ENCODE measurements around the gene FREM2. TPM values are rescaled to one million over a fixed set of nuclear protein-coding genes. Genes with fewer than 3 reads are reported as not detected.

The FREM2 gene
- total and polyA plus RNA-seq, 2 of the 4 experiments (the other 2 are of a cell fraction) = not detected

DNA sequence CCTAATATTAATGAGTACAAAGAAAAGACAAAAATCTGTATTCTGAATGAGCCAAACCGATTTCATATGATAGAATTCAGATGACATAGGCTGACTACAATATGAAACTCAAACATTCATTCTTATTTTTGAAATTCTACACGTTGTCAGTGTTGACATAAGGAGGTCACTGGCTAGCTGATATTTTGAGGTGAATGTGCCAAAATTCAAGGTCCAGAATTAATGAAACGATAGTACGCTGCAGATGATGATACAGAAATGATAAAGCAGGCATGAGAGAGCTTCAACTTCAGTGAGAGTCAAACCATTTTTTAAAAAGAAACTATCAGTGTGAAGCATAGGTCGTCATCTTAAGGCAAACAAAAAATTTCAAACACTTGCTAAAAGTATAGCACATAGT, 88.2 kb downstream of the FREM2 start:
- DNase-seq (no peak), ATAC-seq (ENCODE audit: low read depth) (no peak)
- Histone ChIP-seq H3K56ac (ENCODE audit: extremely low read depth, insufficient read depth, low read length) (no peak overlapping the region), H3K4me1 (ENCODE audit: control insufficient read depth, insufficient read depth, low read length) (no peaks in the 10 kb centered on the region), H3K14ac (replicated peaks; ENCODE audit: low read depth, low read length) (no peak overlapping the region), H4K91ac (ENCODE audit: insufficient read depth, low read depth, low read length) (no peak overlapping the region), H2BK20ac (ENCODE audit: low read depth, low read length) (no peak overlapping the region), H3K27ac (ENCODE audit: insufficient read depth, low read length) (no peak overlapping the region), H4K5ac (ENCODE audit: low read depth, low read length) (no peak overlapping the region), H3K36me3 (ENCODE audit: control insufficient read depth, insufficient read depth, low read length) (no peaks in the 10 kb centered on the region), H3K4me3 (ENCODE audit: insufficient read depth, low read depth, low read length) (no peak overlapping the region), H3K9me1 (ENCODE audit: insufficient read depth, low read length) (no peaks in the 10 kb centered on the region), H4K20me1 (ENCODE audit: insufficient read depth, low read length) (no peaks in the 10 kb centered on the region), H2BK15ac (ENCODE audit: low read depth, low read length) (no peak overlapping the region), H2AFZ (replicated peaks; ENCODE audit: low read length, poor library complexity) (no peak overlapping the region), H2AK9ac (replicated peaks; ENCODE audit: low read depth, low read length, poor library complexity) (no peak overlapping the region), H2BK5ac (ENCODE audit: low read depth, low read length, poor library complexity, severe bottlenecking) (no peak overlapping the region), H3K23ac (ENCODE audit: low read depth, low read length) (no peak overlapping the region), H3K79me1 (ENCODE audit: low read depth in 1 of 2, low read length in 2 of 2) (no peaks in the 10 kb centered on the region), H3K9ac (ENCODE audit: low read depth, low read length) (no peak overlapping the region), H2AK5ac (ENCODE audit: low read depth, low read length) (no peak overlapping the region), H4K8ac (ENCODE audit: low read depth in 2 of 2, low read length in 2 of 2) (no peak overlapping the region), H3K9me3 (ENCODE audit: control insufficient read depth, insufficient read depth, low read length) (no peaks in the 10 kb centered on the region), H3K4ac (ENCODE audit: low read depth, low read length) (no peak overlapping the region), H2BK120ac (ENCODE audit: low read depth, low read length) (no peak overlapping the region), H3K4me2 (ENCODE audit: low read depth, low read length) (no peak overlapping the region), H3K27me3 (ENCODE audit: control insufficient read depth, insufficient read depth, low read length) (no peaks in the 10 kb centered on the region), H3K18ac (ENCODE audit: low read depth, low read length) (no peak overlapping the region)
- TF ChIP-seq BHLHE40 (IDR thresholded peaks at IDR 0.05; ENCODE audit: low read depth, low read length) (no peak), POLR2A (IDR thresholded peaks at IDR 0.05; ENCODE audit: low read depth, low read length) (no peak), NFE2L2 (IDR thresholded peaks at IDR 0.05; ENCODE audit: low read depth, low read length) (no peak), SMC3 (IDR thresholded peaks at IDR 0.05; ENCODE audit: low read depth, low read length) (no peak), RAD21 (IDR thresholded peaks at IDR 0.05; ENCODE audit: low read length) (no peak), MAZ (IDR thresholded peaks at IDR 0.05; ENCODE audit: borderline replicate concordance, low read depth, low read length) (no peak), CHD1 (IDR thresholded peaks at IDR 0.05; ENCODE audit: low read depth, low read length) (no peak), CEBPB (IDR thresholded peaks at IDR 0.05; ENCODE audit: low read depth, low read length) (no peak), MXI1 (IDR thresholded peaks at IDR 0.05; ENCODE audit: borderline replicate concordance, low read depth, low read length) (no peak), MAFK (IDR thresholded peaks at IDR 0.05; ENCODE audit: low read depth, low read length) (no peak), FOS (IDR thresholded peaks at IDR 0.05; ENCODE audit: low read depth, low read length) (no peak), RFX5 (IDR thresholded peaks at IDR 0.05; ENCODE audit: low read depth, low read length) (no peak), RCOR1 (IDR thresholded peaks at IDR 0.05; ENCODE audit: insufficient replicate concordance, low read length) (no peak)
- TF ChIP-seq, protein P1, sequence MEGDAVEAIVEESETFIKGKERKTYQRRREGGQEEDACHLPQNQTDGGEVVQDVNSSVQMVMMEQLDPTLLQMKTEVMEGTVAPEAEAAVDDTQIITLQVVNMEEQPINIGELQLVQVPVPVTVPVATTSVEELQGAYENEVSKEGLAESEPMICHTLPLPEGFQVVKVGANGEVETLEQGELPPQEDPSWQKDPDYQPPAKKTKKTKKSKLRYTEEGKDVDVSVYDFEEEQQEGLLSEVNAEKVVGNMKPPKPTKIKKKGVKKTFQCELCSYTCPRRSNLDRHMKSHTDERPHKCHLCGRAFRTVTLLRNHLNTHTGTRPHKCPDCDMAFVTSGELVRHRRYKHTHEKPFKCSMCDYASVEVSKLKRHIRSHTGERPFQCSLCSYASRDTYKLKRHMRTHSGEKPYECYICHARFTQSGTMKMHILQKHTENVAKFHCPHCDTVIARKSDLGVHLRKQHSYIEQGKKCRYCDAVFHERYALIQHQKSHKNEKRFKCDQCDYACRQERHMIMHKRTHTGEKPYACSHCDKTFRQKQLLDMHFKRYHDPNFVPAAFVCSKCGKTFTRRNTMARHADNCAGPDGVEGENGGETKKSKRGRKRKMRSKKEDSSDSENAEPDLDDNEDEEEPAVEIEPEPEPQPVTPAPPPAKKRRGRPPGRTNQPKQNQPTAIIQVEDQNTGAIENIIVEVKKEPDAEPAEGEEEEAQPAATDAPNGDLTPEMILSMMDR (conservative IDR thresholded peaks at IDR 0.05; ENCODE audit: low read depth, low read length) = no peak
- TF ChIP-seq, protein P2, sequence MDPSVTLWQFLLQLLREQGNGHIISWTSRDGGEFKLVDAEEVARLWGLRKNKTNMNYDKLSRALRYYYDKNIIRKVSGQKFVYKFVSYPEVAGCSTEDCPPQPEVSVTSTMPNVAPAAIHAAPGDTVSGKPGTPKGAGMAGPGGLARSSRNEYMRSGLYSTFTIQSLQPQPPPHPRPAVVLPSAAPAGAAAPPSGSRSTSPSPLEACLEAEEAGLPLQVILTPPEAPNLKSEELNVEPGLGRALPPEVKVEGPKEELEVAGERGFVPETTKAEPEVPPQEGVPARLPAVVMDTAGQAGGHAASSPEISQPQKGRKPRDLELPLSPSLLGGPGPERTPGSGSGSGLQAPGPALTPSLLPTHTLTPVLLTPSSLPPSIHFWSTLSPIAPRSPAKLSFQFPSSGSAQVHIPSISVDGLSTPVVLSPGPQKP (IDR thresholded peaks at IDR 0.05; ENCODE audit: borderline replicate concordance, low read depth, low read length) = no peak
- TF ChIP-seq, protein P3, sequence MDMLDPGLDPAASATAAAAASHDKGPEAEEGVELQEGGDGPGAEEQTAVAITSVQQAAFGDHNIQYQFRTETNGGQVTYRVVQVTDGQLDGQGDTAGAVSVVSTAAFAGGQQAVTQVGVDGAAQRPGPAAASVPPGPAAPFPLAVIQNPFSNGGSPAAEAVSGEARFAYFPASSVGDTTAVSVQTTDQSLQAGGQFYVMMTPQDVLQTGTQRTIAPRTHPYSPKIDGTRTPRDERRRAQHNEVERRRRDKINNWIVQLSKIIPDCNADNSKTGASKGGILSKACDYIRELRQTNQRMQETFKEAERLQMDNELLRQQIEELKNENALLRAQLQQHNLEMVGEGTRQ (IDR thresholded peaks at IDR 0.05; ENCODE audit: low read depth, low read length) = no peak
- ChIA-PET POLR2A (ENCODE audit: unreplicated experiment) (no interaction called here), CTCF (no interaction called here)
- intact Hi-C loops (cut with micrococcal nuclease) = no loop called here
- in situ Hi-C loops (cut with MboI; ENCODE audit: low sequenced_read_pairs) = no loop called here
- dilution Hi-C loops (cut with HindIII; ENCODE audit: low sequenced_read_pairs, unreplicated experiment) = no loop called here
- no TSS peak for BruUV-seq (replicated peaks)
- no CpG with 5 or more reads among the region's 5 CpGs for WGBS, 2 experiments (ENCODE audit: extremely low coverage in 2 of 2, insufficient read length in 1 of 2)

All from IMR-90 (cell line).